HepG2 (cell line): ENCODE results near the gene KLB. TPM values are rescaled to one million over a fixed set of nuclear protein-coding genes. Genes with fewer than 3 reads are reported as not detected.
A peak's percentile ranks its signal among the peaks of the same experiment; 100 is the strongest.

Source experiments
- ATF1 ChIP-seq: IDR thresholded peaks from 2 replicates; pipeline ENCODE4 v1.6.1; 2016; ENCODE audit warnings: mild to moderate bottlenecking, control low read depth
- CBX1 ChIP-seq: IDR thresholded peaks from one replicate; pipeline ENCODE4 v1.6.1; 2016; ENCODE audit warnings: antibody characterized with exemption, low read depth
- MIER2 ChIP-seq: IDR thresholded peaks from 2 replicates; pipeline ENCODE4 v1.6.1; 2016; ENCODE audit warnings: missing biosample characterization, missing genetic modification reagents
- NR2C2 ChIP-seq: sonication (generic); formaldehyde crosslinking; IDR thresholded peaks from 2 replicates; pipeline ENCODE4 v1.4.0; 2020; ENCODE audit warnings: missing genetic modification reagents, mild to moderate bottlenecking, moderate library complexity, borderline replicate concordance
- RAD51 ChIP-seq: fragments of 450-650 bp; IDR thresholded peaks from 2 replicates; pipeline ENCODE4 v1.6.1; 2016; ENCODE audit warnings: borderline replicate concordance
- STAG1 ChIP-seq: sonication (generic); formaldehyde crosslinking; IDR thresholded peaks from 2 replicates; pipeline ENCODE4 v1.4.0; 2020; ENCODE audit warnings: missing genetic modification reagents
- TBP ChIP-seq: sonication (generic); formaldehyde crosslinking; IDR thresholded peaks from 2 replicates; pipeline ENCODE4 v1.5.0; 2020; ENCODE audit warnings: missing genetic modification reagents
- YEATS4 ChIP-seq: sonication (generic); formaldehyde crosslinking; IDR thresholded peaks from 2 replicates; pipeline ENCODE4 v1.4.0; 2020; ENCODE audit warnings: missing genetic modification reagents, borderline replicate concordance
- ZBTB3 ChIP-seq: sonication (generic); formaldehyde crosslinking; IDR thresholded peaks from 2 replicates; pipeline ENCODE4 v1.4.0; 2020; ENCODE audit warnings: low read depth, mild to moderate bottlenecking, moderate library complexity, missing genetic modification reagents, borderline replicate concordance
- ZMAT3 ChIP-seq: sonication (generic); formaldehyde crosslinking; conservative IDR thresholded peaks from 2 replicates; pipeline ENCODE4 v1.7.0; 2021; ENCODE audit warnings: missing genetic modification reagents
- ZNF225 ChIP-seq: sonication (generic); formaldehyde crosslinking; IDR thresholded peaks from 2 replicates; pipeline ENCODE4 v1.4.0; 2020; ENCODE audit warnings: mild to moderate bottlenecking, missing genetic modification reagents
- ZNF317 ChIP-seq: sonication (generic); formaldehyde crosslinking; IDR thresholded peaks from 2 replicates; pipeline ENCODE4 v1.5.0; 2020; ENCODE audit warnings: mild to moderate bottlenecking, missing genetic modification reagents
- ZNF619 ChIP-seq: sonication (generic); formaldehyde crosslinking; IDR thresholded peaks from 2 replicates; pipeline ENCODE4 v1.4.0; 2020; ENCODE audit warnings: mild to moderate bottlenecking, missing genetic modification reagents
- ZNF772 ChIP-seq: sonication (generic); formaldehyde crosslinking; IDR thresholded peaks from 2 replicates; pipeline ENCODE4 v1.5.0; 2020; ENCODE audit warnings: mild to moderate bottlenecking, missing genetic modification reagents
- ZSCAN31 ChIP-seq: sonication (generic); formaldehyde crosslinking; IDR thresholded peaks from 2 replicates; pipeline ENCODE4 v1.5.0; 2020; ENCODE audit warnings: low read depth, mild to moderate bottlenecking, missing genetic modification reagents
- polyA plus RNA-seq, 8 experiments: library from polyadenylated mRNA; depleted of rRNA in 3 of 8; stranded (reverse) in 7 of 8; unstranded in 1 of 8; fragments of >200 nt; fragmentation: Illumina TruSeq in 4 of 8; extraction: Trizol in 4 of 8; gene quantifications; 2 replicates each; pipeline versions ENCODE4 v1.2.1 to v1.2.3, GENCODE V29; 2011 to 2016; ENCODE audit warnings: low read depth in 4 of 8, missing spikeins in 1 of 8, mixed read lengths in 1 of 8; ENCODE audit not compliant: insufficient read depth in 1 of 8
- total RNA-seq, 5 experiments: library from RNA; depleted of rRNA; stranded (reverse); fragments of >200 nt; fragmentation: Illumina TruSeq; extraction: Trizol; gene quantifications; 2 replicates each; pipeline ENCODE4 v1.2.3, GENCODE V29; 2016; ENCODE audit warnings: low read depth in 1 of 5
- TF ChIP-seq, protein P1 (sequence below): sonication (generic); formaldehyde crosslinking; IDR thresholded peaks from 2 replicates; pipeline ENCODE4 v1.8.0; 2022; ENCODE audit warnings: mild to moderate bottlenecking, missing genetic modification reagents, moderate library complexity
- TF ChIP-seq, protein P2 (sequence below): sonication (generic); formaldehyde crosslinking; conservative IDR thresholded peaks from 2 replicates; pipeline ENCODE4 v1.4.0; 2020; ENCODE audit warnings: mild to moderate bottlenecking, missing genetic modification reagents, moderate library complexity
- TF ChIP-seq, protein P3 (sequence below): sonication (generic); formaldehyde crosslinking; IDR thresholded peaks from 2 replicates; pipeline ENCODE4 v1.5.0; 2020; ENCODE audit warnings: missing genetic modification reagents
- TF ChIP-seq, protein P4 (sequence below): sonication (generic); formaldehyde crosslinking; IDR thresholded peaks from 2 replicates; pipeline ENCODE4 v1.5.0; 2020; ENCODE audit warnings: mild to moderate bottlenecking, missing genetic modification reagents
- TF ChIP-seq, protein P5 (sequence below): sonication (generic); formaldehyde crosslinking; IDR thresholded peaks from 2 replicates; pipeline ENCODE4 v1.4.0; 2020; ENCODE audit warnings: mild to moderate bottlenecking, missing genetic modification reagents

The KLB gene
- total and polyA plus RNA-seq, 2 of the 13 experiments (the other 11 are each of a cell fraction or from before 2014, with no cell fraction given) = 25.3 to 82.0 TPM

DNA sequence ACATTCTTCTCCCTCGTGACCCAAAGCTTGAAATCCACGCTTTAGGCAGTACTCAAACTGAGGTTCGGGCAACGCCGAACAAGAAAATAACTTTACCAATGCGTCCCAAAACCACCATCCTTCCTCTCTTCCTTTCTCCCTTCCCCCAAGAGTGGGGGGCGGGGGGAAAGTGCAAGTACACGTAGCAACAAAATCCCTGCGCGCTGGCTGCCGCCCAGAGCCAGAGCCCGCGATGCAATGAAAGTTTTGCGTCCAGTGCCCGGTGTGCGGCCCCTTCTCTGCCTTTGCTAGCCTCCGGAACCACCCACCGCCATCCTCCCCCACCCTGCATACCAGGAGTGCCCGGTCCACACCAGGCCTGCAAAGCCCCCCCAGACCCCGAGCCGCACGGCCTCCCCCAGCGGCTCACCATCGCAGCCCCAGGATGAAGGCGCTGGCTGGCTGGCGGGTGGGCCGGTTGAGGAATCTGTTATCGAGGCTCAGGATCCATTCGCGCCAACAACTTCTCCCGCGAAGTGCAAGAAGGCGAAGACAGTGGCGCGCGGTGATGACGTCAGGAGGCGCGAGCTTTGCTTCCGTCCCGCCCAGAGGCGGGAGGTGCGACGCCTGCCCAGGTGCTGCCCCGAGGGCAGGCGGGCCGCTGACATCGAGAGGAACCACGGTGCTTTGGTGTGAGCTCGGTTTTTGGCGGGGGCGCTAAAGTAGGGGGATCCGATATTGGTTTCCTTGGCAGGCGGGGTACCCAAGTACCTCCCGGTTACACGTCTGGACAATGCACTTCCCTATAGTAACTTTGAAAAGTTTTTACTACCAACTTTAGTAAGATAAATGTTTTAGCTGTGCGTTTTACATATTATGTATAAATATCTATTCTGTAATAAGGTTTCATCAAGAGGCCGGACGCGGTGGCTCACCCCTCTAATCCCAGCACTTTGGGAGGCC lies 40.6 kb upstream of the KLB start, which contains the start of gene RFC1 (continued):
- TF ChIP-seq ZNF619 (CRISPR knock-in tag) (peak; percentile 82; the same call in 1 of the 2 replicates), NR2C2 (CRISPR knock-in tag) (peak; percentile 78), ZNF317 (CRISPR knock-in tag) (peak; percentile 89), ZBTB3 (peak; percentile 98), YEATS4 (CRISPR knock-in tag) (peak; percentile 92; the same call in 1 of the 2 replicates), ATF1 (CRISPR knock-in tag) (peak; percentile 98), ZMAT3 (CRISPR knock-in tag) (peak; percentile 99), CBX1 (peak; percentile 96), RAD51 (no peak), MIER2 (CRISPR knock-in tag) (peak; percentile 73), TBP (CRISPR knock-in tag) (no peak), ZNF225 (CRISPR knock-in tag) (peak; percentile 49; the same call in 1 of the 2 replicates), ZSCAN31 (peak; percentile 80), ZNF772 (CRISPR knock-in tag) (peak; percentile 98), STAG1 (CRISPR knock-in tag) (no peak; the same call in 1 of the 2 replicates)
- TF ChIP-seq, protein P1, sequence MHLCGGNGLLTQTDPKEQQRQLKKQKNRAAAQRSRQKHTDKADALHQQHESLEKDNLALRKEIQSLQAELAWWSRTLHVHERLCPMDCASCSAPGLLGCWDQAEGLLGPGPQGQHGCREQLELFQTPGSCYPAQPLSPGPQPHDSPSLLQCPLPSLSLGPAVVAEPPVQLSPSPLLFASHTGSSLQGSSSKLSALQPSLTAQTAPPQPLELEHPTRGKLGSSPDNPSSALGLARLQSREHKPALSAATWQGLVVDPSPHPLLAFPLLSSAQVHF (CRISPR knock-in tag) = peak; percentile 93
- TF ChIP-seq, protein P2, sequence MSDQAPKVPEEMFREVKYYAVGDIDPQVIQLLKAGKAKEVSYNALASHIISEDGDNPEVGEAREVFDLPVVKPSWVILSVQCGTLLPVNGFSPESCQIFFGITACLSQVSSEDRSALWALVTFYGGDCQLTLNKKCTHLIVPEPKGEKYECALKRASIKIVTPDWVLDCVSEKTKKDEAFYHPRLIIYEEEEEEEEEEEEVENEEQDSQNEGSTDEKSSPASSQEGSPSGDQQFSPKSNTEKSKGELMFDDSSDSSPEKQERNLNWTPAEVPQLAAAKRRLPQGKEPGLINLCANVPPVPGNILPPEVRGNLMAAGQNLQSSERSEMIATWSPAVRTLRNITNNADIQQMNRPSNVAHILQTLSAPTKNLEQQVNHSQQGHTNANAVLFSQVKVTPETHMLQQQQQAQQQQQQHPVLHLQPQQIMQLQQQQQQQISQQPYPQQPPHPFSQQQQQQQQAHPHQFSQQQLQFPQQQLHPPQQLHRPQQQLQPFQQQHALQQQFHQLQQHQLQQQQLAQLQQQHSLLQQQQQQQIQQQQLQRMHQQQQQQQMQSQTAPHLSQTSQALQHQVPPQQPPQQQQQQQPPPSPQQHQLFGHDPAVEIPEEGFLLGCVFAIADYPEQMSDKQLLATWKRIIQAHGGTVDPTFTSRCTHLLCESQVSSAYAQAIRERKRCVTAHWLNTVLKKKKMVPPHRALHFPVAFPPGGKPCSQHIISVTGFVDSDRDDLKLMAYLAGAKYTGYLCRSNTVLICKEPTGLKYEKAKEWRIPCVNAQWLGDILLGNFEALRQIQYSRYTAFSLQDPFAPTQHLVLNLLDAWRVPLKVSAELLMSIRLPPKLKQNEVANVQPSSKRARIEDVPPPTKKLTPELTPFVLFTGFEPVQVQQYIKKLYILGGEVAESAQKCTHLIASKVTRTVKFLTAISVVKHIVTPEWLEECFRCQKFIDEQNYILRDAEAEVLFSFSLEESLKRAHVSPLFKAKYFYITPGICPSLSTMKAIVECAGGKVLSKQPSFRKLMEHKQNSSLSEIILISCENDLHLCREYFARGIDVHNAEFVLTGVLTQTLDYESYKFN (CRISPR knock-in tag) = peak; percentile 61
- TF ChIP-seq, protein P3, sequence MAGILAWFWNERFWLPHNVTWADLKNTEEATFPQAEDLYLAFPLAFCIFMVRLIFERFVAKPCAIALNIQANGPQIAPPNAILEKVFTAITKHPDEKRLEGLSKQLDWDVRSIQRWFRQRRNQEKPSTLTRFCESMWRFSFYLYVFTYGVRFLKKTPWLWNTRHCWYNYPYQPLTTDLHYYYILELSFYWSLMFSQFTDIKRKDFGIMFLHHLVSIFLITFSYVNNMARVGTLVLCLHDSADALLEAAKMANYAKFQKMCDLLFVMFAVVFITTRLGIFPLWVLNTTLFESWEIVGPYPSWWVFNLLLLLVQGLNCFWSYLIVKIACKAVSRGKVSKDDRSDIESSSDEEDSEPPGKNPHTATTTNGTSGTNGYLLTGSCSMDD (CRISPR knock-in tag) = no peak
- TF ChIP-seq, protein P4, sequence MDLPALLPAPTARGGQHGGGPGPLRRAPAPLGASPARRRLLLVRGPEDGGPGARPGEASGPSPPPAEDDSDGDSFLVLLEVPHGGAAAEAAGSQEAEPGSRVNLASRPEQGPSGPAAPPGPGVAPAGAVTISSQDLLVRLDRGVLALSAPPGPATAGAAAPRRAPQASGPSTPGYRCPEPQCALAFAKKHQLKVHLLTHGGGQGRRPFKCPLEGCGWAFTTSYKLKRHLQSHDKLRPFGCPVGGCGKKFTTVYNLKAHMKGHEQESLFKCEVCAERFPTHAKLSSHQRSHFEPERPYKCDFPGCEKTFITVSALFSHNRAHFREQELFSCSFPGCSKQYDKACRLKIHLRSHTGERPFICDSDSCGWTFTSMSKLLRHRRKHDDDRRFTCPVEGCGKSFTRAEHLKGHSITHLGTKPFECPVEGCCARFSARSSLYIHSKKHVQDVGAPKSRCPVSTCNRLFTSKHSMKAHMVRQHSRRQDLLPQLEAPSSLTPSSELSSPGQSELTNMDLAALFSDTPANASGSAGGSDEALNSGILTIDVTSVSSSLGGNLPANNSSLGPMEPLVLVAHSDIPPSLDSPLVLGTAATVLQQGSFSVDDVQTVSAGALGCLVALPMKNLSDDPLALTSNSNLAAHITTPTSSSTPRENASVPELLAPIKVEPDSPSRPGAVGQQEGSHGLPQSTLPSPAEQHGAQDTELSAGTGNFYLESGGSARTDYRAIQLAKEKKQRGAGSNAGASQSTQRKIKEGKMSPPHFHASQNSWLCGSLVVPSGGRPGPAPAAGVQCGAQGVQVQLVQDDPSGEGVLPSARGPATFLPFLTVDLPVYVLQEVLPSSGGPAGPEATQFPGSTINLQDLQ (CRISPR knock-in tag) = peak; percentile 97
- TF ChIP-seq, protein P5, sequence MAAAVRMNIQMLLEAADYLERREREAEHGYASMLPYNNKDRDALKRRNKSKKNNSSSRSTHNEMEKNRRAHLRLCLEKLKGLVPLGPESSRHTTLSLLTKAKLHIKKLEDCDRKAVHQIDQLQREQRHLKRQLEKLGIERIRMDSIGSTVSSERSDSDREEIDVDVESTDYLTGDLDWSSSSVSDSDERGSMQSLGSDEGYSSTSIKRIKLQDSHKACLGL = peak; percentile 97
